Activated CD4-positive, CD25-positive, alpha-beta regulatory T cell (primary cell): ENCODE results near the gene XKR7.

Source experiments
- DNase-seq, 4 experiments: peaks; one replicate each; lab custom pipeline; 2025; lab: John Stamatoyannopoulos, UW

The XKR7 gene

DNA sequence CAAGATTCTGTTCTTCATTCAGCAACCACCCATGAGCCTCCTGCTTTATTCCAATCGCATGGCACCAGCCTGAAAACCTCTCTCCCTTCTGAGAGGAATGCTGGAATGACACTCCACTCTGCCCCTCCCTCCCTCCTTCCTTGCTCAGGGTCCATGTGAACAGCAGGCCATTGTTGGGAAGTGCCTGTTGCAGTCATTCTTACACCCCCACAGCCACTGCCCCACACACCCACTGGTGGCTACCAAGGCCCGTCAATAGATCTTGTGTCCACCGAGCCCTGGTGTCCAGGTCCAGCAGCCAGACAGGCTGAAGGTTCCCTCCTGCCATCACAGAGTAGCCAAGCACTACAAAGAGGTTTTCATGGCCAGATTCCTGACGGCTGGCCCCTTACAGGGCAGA lies 22.6 kb upstream of the XKR7 start:
- no peak for DNase-seq

GRCh38 chr20:31945785-31946184 lies 22.2 kb upstream of the XKR7 start:
- DNase-seq = no peak

GRCh38 chr20:31948008-31948407 lies 19.9 kb upstream of the XKR7 start:
- DNase-seq = no peak

DNA sequence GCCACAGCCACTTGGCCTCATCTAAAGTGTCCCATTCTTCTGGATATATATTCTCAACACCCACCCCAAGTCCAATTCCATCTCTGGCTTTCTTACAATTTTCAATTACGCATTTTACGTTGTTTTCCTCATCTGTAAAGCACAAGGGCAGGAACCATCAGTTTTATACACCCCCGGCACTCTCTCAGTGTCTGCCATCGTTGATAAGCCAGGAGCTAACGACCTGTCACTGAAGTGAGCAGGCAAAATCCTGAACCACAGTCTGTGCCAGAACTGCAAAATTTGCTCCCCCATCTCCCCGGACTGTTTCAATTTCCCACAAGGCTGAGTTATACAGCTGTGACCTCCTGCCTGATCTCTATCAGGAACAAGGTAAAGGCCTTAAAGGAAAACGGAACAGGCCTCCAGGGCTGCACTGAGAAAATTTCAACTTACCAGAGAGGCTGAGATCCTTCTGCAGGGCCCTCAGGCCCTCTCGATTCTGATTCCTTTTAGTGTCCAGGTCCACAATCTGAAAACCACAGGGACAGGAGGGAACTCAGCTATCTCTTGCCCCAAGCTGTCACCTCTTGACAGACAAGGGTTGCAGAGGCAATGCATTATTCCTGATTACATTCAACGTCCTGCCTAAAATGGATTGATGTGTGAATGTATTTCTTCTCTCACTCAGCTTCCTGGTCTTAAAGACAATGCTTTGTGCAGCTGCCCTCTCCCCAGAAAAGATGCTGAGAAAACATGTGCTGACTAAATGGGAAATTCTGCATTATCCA lies 17.9 kb upstream of the XKR7 start:
- no peak for DNase-seq

DNA sequence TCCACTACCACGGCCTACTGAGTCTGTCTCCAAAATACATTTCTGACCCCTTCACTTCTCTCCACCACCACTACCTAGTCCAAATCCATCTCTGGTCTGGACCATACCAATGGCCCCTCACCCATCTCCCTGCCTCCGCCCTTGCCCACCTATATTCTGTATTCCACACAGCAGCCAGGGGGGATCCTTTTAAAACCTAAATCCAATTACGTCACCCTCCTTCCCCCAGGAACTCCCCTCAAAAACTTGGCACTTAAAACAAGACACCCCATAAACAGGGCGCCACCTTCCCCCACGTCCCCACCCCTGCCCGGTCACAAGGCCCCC lies 16.8 kb upstream of the XKR7 start:
- DNase-seq = no peak

DNA sequence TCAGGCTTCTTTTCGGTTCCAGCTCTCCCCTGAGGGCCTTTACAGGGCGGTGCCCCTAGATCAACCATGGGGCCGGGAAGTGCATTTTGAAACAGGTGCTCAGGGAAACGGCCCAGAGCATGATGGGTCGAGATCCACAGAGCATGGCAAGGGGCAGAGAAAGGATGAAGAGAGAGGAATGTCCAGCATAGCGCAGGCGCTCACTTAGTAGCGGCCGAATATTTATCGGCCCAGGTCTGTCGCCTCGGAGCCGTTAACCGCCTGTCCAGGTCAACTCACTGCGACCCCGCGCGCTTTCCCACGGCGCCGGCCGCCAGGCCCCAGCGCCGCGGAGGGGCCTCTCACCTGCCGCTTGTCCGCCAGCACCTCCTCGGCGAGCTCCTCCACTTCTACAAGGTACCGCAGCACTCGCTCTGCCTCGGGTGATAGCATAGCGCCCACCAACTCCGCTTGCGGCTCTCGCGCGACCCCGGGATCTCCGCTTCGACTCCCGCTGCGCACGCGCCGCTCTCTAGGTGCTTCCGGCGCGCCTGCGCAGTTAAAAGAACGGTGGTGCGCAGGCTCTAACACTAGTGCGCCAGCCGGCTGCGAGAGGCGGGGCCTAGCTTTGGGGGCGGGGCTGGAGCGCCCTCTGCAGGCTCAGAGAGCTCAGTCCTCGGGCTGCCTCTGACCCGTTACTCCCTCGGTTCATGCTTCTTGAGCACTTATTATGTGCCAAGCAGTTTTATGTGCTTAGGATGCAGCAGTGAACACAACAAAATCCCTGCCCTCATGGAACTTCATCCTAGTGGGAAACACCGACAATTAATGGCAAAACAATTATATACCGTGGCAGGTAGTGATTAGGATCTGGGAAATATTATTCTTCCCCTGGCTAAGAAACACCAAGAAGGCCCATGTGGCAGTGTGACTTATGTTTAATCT lies 16.2 kb upstream of the XKR7 start, which contains the start of gene PDRG1:
Gene PDRG1, minus strand, starts transcription at position 517 of the 924 bp plus-strand sequence. Its CDS starts 85 bp downstream, at position 432.
- peak; percentile 91 to 95 (median 94) for DNase-seq

GRCh38 chr20:31953556-31954148 lies 14.3 kb upstream of the XKR7 start:
- no peak for DNase-seq

- DNase-seq = no peak
Observed at GRCh38 chr20:31954500-31954899, 13.5 kb upstream of the XKR7 start.

DNA sequence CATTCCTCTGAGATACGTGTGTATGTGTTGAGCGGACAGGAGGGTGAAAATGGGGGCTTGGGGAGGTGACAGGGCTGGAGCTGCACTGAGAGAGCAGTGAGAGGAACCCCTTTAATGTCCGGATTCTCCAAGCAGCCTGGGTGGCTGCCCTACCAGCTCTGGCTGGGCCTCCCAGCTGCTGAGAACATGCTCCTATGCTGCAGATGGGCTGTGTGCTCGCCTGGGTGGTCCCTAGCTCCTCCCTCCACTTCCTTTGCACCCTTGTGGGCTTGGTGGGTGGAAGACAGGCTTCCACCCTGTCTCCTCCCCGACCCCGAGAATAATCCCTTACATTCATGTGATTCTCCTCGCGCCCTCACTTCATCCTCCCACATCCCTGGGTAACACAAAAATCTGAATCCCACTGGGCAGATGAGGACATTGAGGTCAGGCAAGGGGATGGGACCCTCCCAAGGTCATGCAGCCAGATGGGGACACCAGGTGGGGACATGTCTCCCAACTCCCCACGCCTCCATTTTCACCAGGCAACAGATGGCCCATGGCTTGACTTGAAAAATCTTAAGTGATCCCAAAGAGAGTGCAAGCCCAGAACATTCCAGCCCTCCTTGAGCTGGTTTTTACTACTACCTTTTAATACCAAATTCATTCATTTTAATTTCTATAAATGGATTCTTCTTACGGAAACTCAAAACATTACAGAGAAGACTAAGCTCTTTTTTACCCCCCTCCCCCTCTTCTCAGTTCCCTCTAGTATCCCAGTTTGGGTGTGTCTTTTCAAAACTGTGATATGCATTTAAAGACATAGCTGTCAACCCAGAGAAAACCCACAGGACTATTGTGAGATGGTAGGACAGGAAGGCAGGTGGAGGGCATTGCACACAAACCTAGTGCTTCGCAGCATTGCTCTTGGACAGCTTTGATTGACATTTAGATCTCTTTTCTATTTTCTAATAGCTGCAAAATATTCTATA lies 11.1 kb upstream of the XKR7 start:
- DNase-seq = no peak

- no peak for DNase-seq
Observed at GRCh38 chr20:31962761-31963160, 5.2 kb upstream of the XKR7 start.

DNA sequence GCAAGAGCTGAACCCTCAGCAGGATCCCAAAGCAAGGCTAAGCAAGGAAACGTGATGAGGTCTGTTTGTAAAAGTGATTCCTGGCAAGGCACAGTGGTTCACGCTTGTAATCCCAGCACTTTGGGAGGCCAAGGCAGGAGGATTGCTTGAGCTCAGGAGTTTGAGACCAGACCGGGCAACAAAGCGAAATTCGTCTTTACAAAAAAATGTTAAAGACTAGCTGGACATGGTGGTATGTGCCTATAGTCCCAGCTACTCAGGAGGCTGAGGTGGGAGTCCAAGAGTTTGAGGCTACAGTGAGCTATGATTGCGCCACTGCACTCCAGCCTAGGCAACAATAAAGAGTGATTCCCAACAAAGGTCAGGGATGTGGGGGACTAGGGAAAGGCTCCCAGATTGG lies 4.1 kb upstream of the XKR7 start:
- DNase-seq = no peak

- no peak for DNase-seq
Observed at GRCh38 chr20:31966991-31967655, 828 bp upstream of the XKR7 start.

GRCh38 chr20:31968291-31969126 lies 558 bp downstream of the XKR7 start:
- peak; percentile 60 to 66 (median 62) for DNase-seq

GRCh38 chr20:31969991-31970390 lies 2.0 kb downstream of the XKR7 start:
- DNase-seq = no peak

DNA sequence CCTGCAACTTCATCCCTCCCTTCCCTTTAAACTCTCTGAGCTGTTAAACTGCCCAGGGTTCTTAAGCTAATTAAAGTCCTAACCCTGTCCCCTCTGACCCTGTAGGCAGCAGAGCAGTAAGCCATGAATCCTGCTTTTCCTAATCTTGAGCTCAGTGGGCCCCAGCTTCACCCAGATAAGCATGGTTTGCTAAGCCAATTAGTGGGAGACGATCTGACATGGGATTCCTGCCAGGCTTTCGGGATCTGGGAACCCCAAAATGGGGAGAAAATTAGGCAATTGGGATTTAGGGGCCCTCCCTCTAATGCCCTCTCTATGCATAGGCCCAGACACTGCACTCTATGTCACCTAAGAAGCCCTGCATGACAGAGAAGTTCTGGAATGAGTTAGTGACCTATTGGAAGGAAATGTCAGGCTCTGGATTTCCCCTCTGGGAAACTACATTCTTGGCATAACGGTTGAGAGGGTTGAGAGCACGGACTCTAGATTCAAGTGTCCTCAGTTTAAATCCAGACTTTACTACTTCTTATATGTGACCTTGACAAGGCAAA lies 4.6 kb downstream of the XKR7 start:
- no peak for DNase-seq

GRCh38 chr20:31974296-31974695 lies 6.3 kb downstream of the XKR7 start:
- no peak for DNase-seq

DNA sequence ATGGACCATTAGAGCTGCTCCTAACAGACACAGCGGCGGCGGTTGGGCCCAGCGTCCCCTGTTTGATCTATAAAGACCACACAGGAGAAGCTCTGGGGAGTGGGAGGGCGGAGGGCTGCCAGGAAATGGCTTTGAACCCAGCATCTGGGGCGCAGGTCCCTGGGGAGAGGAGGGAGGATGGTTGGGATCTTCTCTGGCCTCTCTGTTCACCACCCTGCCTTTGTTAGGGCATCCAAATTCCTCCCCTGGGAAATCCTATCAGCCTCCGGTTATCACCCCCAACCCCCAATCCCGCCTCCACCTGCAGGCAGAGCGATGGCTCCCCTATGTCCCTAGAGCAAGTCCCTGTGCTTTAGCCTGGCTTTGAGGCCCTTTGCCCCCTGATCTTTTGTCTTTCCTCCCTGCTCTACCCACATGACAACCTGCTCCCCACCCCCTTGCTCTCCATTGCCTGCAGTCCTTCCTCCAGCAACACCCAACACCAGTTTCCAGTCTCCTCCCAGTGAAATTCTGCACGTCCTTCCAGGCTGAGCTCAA lies 7.1 kb downstream of the XKR7 start:
- no peak for DNase-seq

GRCh38 chr20:31975874-31976273 lies 7.9 kb downstream of the XKR7 start:
- no peak for DNase-seq

- DNase-seq = no peak
Observed at GRCh38 chr20:31977080-31977479, 9.1 kb downstream of the XKR7 start.
